COLO829 (cell line): ENCODE results near the gene SOWAHA.
"Not testable (repeated sequence)": the region's sequence is repeated elsewhere in the genome, so short reads cannot be mapped to it uniquely, and the experiment has no call there.

Experiments used
- DNase-seq: peaks from one replicate; pipeline ENCODE4 v3.0.0; 2012; ENCODE audit warnings: low spot score

SOWAHA gene

GRCh38 chr5:132853323-132853722 is 40.2 kb downstream of the SOWAHA start:
- DNase-seq, result no peak

DNA sequence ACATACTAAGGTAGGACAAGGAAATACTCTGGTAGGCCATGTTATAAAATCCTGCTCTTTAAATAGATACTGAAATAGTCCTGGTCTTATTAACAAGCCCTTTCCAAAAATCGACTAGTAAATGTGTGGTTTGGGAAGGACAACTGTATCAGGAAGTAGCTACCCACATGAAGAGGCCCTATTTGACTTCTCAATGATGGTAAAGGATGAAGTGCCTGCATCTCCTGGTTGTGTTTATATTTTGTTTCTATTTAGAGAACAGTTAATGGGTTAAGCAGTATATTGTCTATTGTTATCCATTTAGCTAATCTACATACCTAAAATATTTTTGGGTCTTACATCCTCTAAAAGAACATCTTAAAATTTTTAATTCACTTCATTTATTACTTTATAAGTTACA is 40.7 kb downstream of the SOWAHA start:
- no peak for DNase-seq

DNA sequence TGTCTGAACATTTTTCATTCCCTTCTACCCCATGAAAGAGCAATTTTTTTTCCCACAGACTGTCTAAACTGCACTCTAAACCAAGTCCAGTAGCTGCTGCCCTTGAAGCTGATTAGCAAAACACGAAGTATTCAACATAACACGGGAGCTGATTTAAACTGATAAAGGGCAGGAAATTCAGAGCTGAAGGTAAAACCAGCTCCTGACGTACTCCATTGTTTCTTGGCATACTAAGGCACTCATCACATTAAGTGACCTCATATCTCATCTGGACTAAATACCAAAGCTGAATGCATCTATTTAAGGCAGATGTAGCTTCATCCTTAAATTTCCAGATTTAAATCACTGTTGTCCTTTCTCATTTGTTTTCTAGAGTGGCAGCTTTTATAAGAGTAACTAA is 41.2 kb downstream of the SOWAHA start:
- DNase-seq, result no peak

DNA sequence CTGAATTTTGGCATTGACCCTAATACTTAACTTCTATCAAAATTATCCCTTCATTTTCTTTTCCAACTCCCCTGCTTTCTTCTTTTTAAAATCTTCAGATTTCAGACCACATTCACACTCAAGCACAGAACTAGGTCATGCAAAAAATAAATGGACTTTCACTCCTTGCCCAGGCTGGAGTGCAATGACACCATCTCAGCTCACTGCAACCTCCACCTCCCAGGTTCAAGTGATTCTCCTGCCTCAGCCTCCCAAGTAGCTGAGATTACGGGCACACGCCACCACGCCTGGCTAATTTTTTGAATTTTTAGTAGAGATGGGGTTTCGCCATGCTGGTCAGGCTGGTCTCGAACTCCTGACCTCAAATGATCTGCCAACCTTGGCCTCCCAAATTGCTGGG is 41.9 kb downstream of the SOWAHA start:
- not testable (repeated sequence) for DNase-seq

DNA sequence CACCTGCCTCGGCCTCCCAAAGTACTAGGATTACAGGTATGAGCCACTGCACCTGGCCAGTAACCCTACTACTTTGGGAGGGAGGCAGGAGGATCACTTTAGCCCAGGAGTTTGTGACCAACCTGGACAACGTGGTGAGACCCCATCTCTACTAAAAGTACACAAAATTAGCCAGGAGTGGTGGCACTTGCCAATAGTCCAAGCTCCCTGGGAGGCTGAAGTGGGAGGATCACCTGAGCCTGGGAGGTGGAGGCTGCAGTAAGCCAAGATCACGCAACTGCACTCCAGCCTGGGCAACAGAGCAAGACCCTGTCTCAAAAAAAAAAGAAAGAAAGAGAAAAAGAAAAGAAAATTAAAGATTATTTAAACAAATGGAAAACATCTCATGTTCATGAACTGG is 42.9 kb downstream of the SOWAHA start:
- DNase-seq, result no peak

GRCh38 chr5:132859889-132860437 is 46.9 kb downstream of the SOWAHA start:
- no peak for DNase-seq

DNA sequence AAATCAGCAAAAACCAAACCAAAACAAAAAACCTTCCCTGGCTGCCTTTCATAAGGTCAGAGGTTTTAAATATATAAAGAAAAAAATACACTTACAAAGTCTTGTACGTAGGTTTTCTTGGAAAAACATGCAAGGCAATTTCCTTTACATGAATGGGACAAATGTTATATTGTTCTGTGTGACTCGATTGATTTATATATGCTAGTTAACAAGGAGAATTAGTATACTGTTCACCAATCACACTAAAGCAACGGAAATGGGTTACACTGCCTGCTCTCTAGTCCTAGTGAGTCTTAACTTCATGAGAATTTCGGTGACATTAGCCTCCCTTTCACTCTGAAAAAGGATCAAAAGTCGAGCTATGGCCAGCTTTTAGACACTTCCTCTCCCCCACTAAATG is 47.6 kb downstream of the SOWAHA start:
- DNase-seq, result peak; percentile 35

- no peak for DNase-seq
These were observed 52.7 kb downstream of the SOWAHA start for GRCh38 chr5:132865668-132866341.
